ENCODE results near the gene KLHL33. TPM values are rescaled to one million over a fixed set of nuclear protein-coding genes. Genes with fewer than 3 reads are reported as not detected.
A peak's percentile ranks its signal among the peaks of the same experiment; 100 is the strongest.

KLHL33 gene
- total RNA-seq, 1 experiment from 2014 or later: 0.11 TPM

DNA sequence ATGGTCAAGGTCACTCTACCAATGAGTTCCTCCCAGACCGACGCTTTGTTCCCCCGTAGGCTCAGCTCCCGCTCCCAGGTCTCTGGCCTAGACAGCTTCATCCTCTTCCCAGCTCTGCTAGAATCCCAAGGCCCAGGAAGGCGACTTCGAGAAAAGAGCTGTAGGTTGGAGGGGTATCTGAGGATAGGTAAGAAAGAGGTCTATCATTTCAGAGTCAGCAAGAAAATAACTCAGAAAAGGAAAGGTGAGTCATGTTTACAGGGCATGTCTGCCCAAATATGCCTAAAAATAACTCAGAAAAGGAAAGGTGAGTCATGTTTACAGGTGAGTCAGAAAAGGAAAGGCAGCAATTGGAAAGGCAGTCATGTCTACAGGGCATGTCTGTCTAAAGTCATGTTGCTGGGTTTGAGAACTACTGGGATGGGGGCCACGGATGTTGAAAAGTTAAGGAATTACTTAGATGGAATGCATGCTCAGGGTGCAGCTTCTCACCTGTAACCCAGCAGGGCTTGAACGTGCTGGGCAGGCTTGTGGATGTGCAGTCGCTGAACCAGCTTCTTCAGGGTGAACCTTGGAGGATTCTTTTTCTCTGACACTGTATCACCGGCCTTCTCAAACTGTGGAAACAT, 34.9 kb downstream of the KLHL33 start:
- POLR2A ChIA-PET (ENCODE audit: unreplicated experiment): interaction anchor here (0.6 kb wide), 2 partner anchors 12 to 15 kb away, joined by 3 to 8 read pairs; partner anchors contain the start of gene TEP1
- no peaks in the 10 kb centered on the region for H3K9me3 ChIP-seq (ENCODE audit: insufficient read depth, low read depth)
- H3K4me2 ChIP-seq: peak overlapping the region; percentile 64
- peaks cover 4% of the 10 kb centered on the region; the same call in 1 of the 2 replicates for H3K36me3 ChIP-seq (ENCODE audit: low read depth)
- no peak for TF ChIP-seq EZH2 (IDR thresholded peaks at IDR 0.05; ENCODE audit: low read depth)
- TF ChIP-seq, protein P1, sequence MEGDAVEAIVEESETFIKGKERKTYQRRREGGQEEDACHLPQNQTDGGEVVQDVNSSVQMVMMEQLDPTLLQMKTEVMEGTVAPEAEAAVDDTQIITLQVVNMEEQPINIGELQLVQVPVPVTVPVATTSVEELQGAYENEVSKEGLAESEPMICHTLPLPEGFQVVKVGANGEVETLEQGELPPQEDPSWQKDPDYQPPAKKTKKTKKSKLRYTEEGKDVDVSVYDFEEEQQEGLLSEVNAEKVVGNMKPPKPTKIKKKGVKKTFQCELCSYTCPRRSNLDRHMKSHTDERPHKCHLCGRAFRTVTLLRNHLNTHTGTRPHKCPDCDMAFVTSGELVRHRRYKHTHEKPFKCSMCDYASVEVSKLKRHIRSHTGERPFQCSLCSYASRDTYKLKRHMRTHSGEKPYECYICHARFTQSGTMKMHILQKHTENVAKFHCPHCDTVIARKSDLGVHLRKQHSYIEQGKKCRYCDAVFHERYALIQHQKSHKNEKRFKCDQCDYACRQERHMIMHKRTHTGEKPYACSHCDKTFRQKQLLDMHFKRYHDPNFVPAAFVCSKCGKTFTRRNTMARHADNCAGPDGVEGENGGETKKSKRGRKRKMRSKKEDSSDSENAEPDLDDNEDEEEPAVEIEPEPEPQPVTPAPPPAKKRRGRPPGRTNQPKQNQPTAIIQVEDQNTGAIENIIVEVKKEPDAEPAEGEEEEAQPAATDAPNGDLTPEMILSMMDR (conservative IDR thresholded peaks at IDR 0.05): no peak
- no peaks in the 10 kb centered on the region for H4K20me1 ChIP-seq (ENCODE audit: insufficient read depth)
- no TSS peak for BruUV-seq (replicated peaks)
- peaks cover 21% of the 10 kb centered on the region for H3F3A ChIP-seq (ENCODE audit: insufficient read depth, low read depth)
- H3K9me2 ChIP-seq (ENCODE audit: insufficient read depth): no peaks in the 10 kb centered on the region
- CTCF ChIA-PET: no interaction called here
- intact Hi-C loops (cut with micrococcal nuclease; ENCODE audit: unreplicated experiment): loop anchor here (1.0 to 2.0 kb wide), 2 partner anchors 12 to 54 kb away; partner anchors contain the start of genes APEX1, OSGEP and TEP1
- H3K27ac ChIP-seq: peak overlapping the region; percentile 85
- peak overlapping the region; percentile 26; the same call in 1 of the 2 replicates for H3K4me3 ChIP-seq
- H2AFZ ChIP-seq: no peak overlapping the region
- H3K79me2 ChIP-seq (ENCODE audit: low read depth): no peaks in the 10 kb centered on the region
- no peaks in the 10 kb centered on the region for H3K27me3 ChIP-seq (ENCODE audit: insufficient read depth, low read depth)
- peaks cover 26% of the 10 kb centered on the region for H3K4me1 ChIP-seq (replicated peaks; ENCODE audit: insufficient read depth)
- DNase-seq: peak; percentile 55 to 91

DNA sequence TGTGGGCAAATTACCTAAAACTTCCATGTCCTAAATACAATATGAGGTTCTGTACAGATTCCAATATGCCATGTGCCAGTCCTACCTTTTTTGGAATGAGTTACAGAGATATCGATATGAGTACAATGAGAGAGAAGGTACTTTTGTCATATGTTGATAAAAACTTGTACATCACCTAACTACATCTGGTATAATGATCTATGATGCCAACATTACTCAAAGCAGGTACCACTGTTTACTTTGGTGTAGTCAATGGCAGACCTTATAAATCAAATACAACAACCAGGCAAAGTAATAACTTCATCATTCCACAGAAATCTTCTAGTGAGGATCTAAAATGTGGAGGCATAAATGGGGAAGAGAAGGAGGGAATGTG, 35.4 kb downstream of the KLHL33 start:
- DNase-seq: no peak
- H4K20me1 ChIP-seq (ENCODE audit: insufficient read depth): no peaks in the 10 kb centered on the region
- no peak overlapping the region for H3K4me3 ChIP-seq
- peak overlapping the region; percentile 64 for H3K4me2 ChIP-seq
- TSS peak; percentile 56 for BruUV-seq (replicated peaks)
- no peaks in the 10 kb centered on the region for H3K27me3 ChIP-seq (ENCODE audit: insufficient read depth, low read depth)
- no peaks in the 10 kb centered on the region for H3K9me2 ChIP-seq (ENCODE audit: insufficient read depth)
- intact Hi-C loops (cut with micrococcal nuclease; ENCODE audit: unreplicated experiment): loop anchor here (2.0 kb wide), 1 partner anchor 54 kb away; the partner anchor contains the start of genes APEX1 and OSGEP
- TF ChIP-seq, protein P1 (conservative IDR thresholded peaks at IDR 0.05): no peak
- TF ChIP-seq EZH2 (IDR thresholded peaks at IDR 0.05; ENCODE audit: low read depth): no peak
- H3K36me3 ChIP-seq (ENCODE audit: low read depth): peaks cover 4% of the 10 kb centered on the region; the same call in 1 of the 2 replicates
- peaks cover 21% of the 10 kb centered on the region for H3F3A ChIP-seq (ENCODE audit: insufficient read depth, low read depth)
- no peak overlapping the region for H2AFZ ChIP-seq
- H3K9me3 ChIP-seq (ENCODE audit: insufficient read depth, low read depth): no peaks in the 10 kb centered on the region
- CTCF ChIA-PET: no interaction called here
- H3K79me2 ChIP-seq (ENCODE audit: low read depth): no peaks in the 10 kb centered on the region
- peaks cover 26% of the 10 kb centered on the region for H3K4me1 ChIP-seq (replicated peaks; ENCODE audit: insufficient read depth)
- POLR2A ChIA-PET (ENCODE audit: unreplicated experiment): no interaction called here
- H3K27ac ChIP-seq: peak overlapping the region; percentile 78

DNA sequence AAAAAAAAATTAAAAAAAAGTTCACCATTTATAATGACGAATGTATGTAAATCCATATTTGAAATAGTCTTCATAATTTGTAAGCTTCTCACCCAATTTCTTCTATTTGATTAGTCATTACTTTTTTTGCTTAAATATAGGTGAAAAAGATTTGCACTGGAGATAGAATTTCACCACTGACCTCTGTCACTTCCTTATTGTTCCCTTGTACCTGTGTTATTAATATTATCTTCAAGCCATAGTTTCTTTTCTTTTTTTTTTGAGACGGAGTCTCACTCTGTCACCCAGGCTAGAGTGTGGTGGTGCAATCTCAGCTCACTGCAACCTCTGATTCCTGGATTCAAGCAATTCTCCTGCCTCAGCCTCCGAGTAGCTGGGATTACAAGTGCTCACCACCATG, 38.5 kb downstream of the KLHL33 start:
- Histone ChIP-seq H2AFZ (no peak overlapping the region), H3F3A (ENCODE audit: insufficient read depth, low read depth) (peaks cover 20% of the 10 kb centered on the region), H4K20me1 (ENCODE audit: insufficient read depth) (no peaks in the 10 kb centered on the region), H3K9me3 (ENCODE audit: insufficient read depth, low read depth) (no peaks in the 10 kb centered on the region), H3K27ac (no peak overlapping the region), H3K36me3 (ENCODE audit: low read depth) (peaks cover 4% of the 10 kb centered on the region), H3K27me3 (ENCODE audit: insufficient read depth, low read depth) (no peaks in the 10 kb centered on the region), H3K9me2 (ENCODE audit: insufficient read depth) (no peaks in the 10 kb centered on the region), H3K79me2 (ENCODE audit: low read depth) (no peaks in the 10 kb centered on the region), H3K4me2 (no peak overlapping the region), H3K4me3 (no peak overlapping the region), H3K4me1 (replicated peaks; ENCODE audit: insufficient read depth) (peaks cover 24% of the 10 kb centered on the region)
- TF ChIP-seq, protein P1 (conservative IDR thresholded peaks at IDR 0.05): no peak
- TF ChIP-seq EZH2 (IDR thresholded peaks at IDR 0.05; ENCODE audit: low read depth): no peak
- DNase-seq: no peak
- CTCF ChIA-PET: no interaction called here
- intact Hi-C loops (cut with micrococcal nuclease; ENCODE audit: unreplicated experiment): no loop called here
- POLR2A ChIA-PET (ENCODE audit: unreplicated experiment): no interaction called here
- no TSS peak for BruUV-seq (replicated peaks)

All from PC-9 (cell line).